NB4 (cell line): ENCODE measurements around the gene POFUT2.

Experiments
- CTCF ChIP-seq: IDR thresholded peaks from one replicate; pipeline ENCODE4 v1.5.1; 2012; ENCODE audit warnings: low read depth, low read length
- POLR2A ChIP-seq: IDR thresholded peaks from 2 replicates; pipeline ENCODE4 v1.6.1; 2011; ENCODE audit warnings: mild to moderate bottlenecking; ENCODE audit not compliant: insufficient read length; ENCODE audit errors: extremely low read depth

DNA sequence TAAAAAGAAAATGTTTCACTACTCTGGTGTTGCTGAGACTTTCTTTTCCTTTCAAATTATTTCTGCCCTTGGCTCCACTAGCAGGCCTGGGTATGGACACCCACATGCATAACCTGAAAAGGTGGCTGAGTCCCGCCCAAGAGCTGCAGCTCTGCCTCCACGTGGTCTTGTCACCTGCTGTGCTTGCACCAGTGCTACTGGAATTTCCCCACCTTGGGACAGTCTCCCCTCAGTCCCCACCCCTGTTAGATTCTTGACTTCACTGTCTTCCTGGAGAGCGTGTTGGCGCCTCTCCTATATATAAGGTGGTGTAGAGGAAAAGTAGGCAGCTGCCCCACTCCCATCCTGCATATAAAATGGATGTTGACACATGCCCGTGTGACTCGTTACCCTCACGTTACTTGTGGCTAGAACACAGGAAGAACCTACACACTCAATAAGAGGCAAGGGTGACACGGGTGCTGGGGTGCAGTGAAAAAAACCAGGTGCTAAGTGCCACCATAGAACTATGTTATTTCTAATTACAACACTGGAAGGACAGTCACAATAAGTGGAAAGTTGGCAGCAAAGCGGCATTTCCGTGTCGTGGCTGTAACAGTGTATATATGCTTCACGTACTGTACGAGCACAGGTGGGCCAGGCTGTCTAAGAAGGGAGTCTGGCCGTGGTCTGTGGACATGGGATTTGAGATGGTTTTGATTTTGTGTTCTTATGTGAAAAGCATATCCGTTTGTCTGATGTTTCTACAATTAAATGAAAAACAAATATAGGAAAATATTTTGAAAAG lies 61.0 kb downstream of the POFUT2 start:
- no peak for TF ChIP-seq POLR2A
- TF ChIP-seq CTCF, result no peak
